OCI-LY7 (cell line): ENCODE results near the gene ODF2.

Source experiments
- CTCF ChIP-seq: fragments of 200-600 bp; sonication (generic); conservative IDR thresholded peaks from 2 replicates; pipeline ENCODE4 v1.5.1; 2014; ENCODE audit warnings: mild to moderate bottlenecking, antibody characterized with exemption, low read length, moderate library complexity, mixed read lengths
- EZH2phosphoT487 ChIP-seq: fragments of 200-600 bp; sonication (generic); IDR thresholded peaks from 2 replicates; pipeline ENCODE4 v1.6.1; 2018; ENCODE audit warnings: low read depth, borderline replicate concordance, mild to moderate bottlenecking, mixed run types, antibody characterized with exemption, low read length, moderate library complexity, mixed read lengths

DNA sequence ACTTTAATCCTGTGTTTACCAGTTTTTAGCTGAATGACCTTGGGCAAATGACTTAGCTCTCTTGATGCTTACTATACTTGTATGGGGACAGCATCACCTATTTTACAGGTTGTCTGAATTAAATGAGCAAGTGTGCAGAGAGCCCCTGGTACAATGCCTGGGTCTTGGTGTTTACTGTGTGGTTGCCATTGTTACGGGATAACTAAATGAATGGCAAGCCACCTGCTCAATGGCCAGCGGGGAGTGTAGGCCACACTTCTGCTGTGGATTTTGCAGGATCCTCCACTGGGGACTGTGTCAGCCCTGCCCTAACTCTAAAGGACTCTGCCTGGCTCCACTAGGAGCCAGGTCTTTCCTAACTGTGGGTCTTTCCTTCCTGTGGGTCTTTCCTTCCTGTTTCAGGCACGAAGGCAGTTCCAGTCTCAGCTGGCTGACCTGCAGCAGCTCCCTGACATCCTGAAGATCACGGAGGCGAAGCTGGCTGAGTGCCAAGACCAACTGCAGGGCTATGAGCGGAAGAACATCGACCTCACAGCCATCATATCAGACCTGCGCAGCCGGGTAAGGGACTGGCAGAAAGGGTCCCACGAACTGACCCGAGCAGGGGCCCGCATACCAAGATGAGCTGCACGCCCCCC is 38.4 kb downstream of the ODF2 start:
- TF ChIP-seq CTCF (no peak), EZH2phosphoT487 (no peak)
